Neural cell (in vitro differentiated cells): Measurements from ENCODE around the gene FRMD4B. TPM values are rescaled to one million over a fixed set of nuclear protein-coding genes. Genes with fewer than 3 reads are reported as not detected.

Experiments
- H2AFZ ChIP-seq: fragments of 200-600, 300-800 bp; sonication (generic), shearing (Covaris generic); 2 replicates; pipeline ENCODE4 v1.6.0; 2014; ENCODE audit warnings: low read depth, mild to moderate bottlenecking, antibody characterized with exemption, low read length, moderate library complexity
- H3F3A ChIP-seq: fragments of 200-600 bp; shearing (Covaris generic); 2 replicates; pipeline ENCODE4 v1.6.1; 2016; ENCODE audit warnings: mild to moderate bottlenecking, moderate library complexity, mixed read lengths, antibody characterized with exemption, low read length; ENCODE audit not compliant: insufficient read depth, poor library complexity, severe bottlenecking
- H3K27ac ChIP-seq: fragments of 200-600, 300-800 bp; sonication (generic), shearing (Covaris generic); 2 replicates; pipeline ENCODE4 v1.5.1; 2014; ENCODE audit warnings: mild to moderate bottlenecking, low read length, moderate library complexity
- H3K27me3 ChIP-seq: fragments of 300-800, 200-600 bp; sonication (generic), shearing (Covaris generic); 2 replicates; pipeline ENCODE4 v1.6.0; 2014; ENCODE audit warnings: mild to moderate bottlenecking, low read depth, low read length, moderate library complexity; ENCODE audit not compliant: insufficient read depth
- H3K36me3 ChIP-seq: fragments of 300-800, 200-600 bp; sonication (generic), shearing (Covaris generic); 2 replicates; pipeline ENCODE4 v1.5.1; 2014; ENCODE audit warnings: mild to moderate bottlenecking, antibody characterized with exemption, low read length, moderate library complexity; ENCODE audit not compliant: insufficient read depth
- H3K4me2 ChIP-seq: fragments of 300-800, 200-600 bp; sonication (generic), shearing (Covaris generic); 2 replicates; pipeline ENCODE4 v1.6.0; 2014; ENCODE audit warnings: mild to moderate bottlenecking, low read length
- H3K4me3 ChIP-seq: fragments of 300-800, 200-600 bp; sonication (generic), shearing (Covaris generic); 2 replicates; pipeline ENCODE4 v1.5.1; 2014; ENCODE audit warnings: mild to moderate bottlenecking, low read length, moderate library complexity
- H3K79me2 ChIP-seq: fragments of 200-600 bp; shearing (Covaris generic); replicated peaks from 2 replicates; pipeline ENCODE4 v1.6.0; 2014; ENCODE audit warnings: mild to moderate bottlenecking, low read length, moderate library complexity; ENCODE audit not compliant: insufficient read depth
- H3K9ac ChIP-seq: fragments of 300-800, 200-600 bp; sonication (generic), shearing (Covaris generic); 2 replicates; pipeline ENCODE4 v1.6.1; 2016; ENCODE audit warnings: mild to moderate bottlenecking, low read length, mixed read lengths
- H3K9me2 ChIP-seq: fragments of 200-600 bp; shearing (Covaris generic); 2 replicates; pipeline ENCODE4 v1.6.1; 2016; ENCODE audit warnings: mild to moderate bottlenecking, low read length, mixed read lengths; ENCODE audit not compliant: insufficient read depth
- H3K9me3 ChIP-seq: fragments of 200-600, 300-800 bp; sonication (generic), shearing (Covaris generic); 2 replicates; pipeline ENCODE4 v1.6.1; 2016; ENCODE audit warnings: mild to moderate bottlenecking, mixed run types, low read length, moderate library complexity, mixed read lengths
- H4K20me1 ChIP-seq: fragments of 200-600 bp; shearing (Covaris generic); 2 replicates; pipeline ENCODE4 v1.6.1; 2016; ENCODE audit warnings: mild to moderate bottlenecking, mixed run types; ENCODE audit not compliant: insufficient read depth
- EP300 ChIP-seq: fragments of 450-650 bp; conservative IDR thresholded peaks from 2 replicates; pipeline ENCODE4 v1.6.1; 2014; ENCODE audit warnings: antibody characterized with exemption, mild to moderate bottlenecking, moderate library complexity; ENCODE audit not compliant: poor library complexity, severe bottlenecking
- EZH2 ChIP-seq: fragments of 200-600, 300-800 bp; shearing (Covaris generic), sonication (generic); IDR thresholded peaks from 2 replicates; pipeline ENCODE4 v1.6.1; 2014; ENCODE audit warnings: antibody characterized with exemption, low read length, borderline replicate concordance, mild to moderate bottlenecking; ENCODE audit not compliant: insufficient read depth, poor library complexity, severe bottlenecking
- MXI1 ChIP-seq: fragments of 450-650 bp; conservative IDR thresholded peaks from 2 replicates; pipeline ENCODE4 v1.6.1; 2014; ENCODE audit warnings: antibody characterized with exemption, mild to moderate bottlenecking; ENCODE audit not compliant: poor library complexity, severe bottlenecking
- POLR2AphosphoS5 ChIP-seq: IDR thresholded peaks from 2 replicates; pipeline ENCODE4 v1.6.1; 2012
- RAD21 ChIP-seq: fragments of 450-650 bp; conservative IDR thresholded peaks from 2 replicates; pipeline ENCODE4 v1.6.1; 2014; ENCODE audit warnings: antibody characterized with exemption, mild to moderate bottlenecking, moderate library complexity
- SMC3 ChIP-seq: fragments of 450-650 bp; conservative IDR thresholded peaks from 2 replicates; pipeline ENCODE4 v1.6.1; 2014; ENCODE audit warnings: antibody characterized with exemption, mild to moderate bottlenecking, moderate library complexity; ENCODE audit not compliant: poor library complexity
- TAF1 ChIP-seq: IDR thresholded peaks from 2 replicates; pipeline ENCODE4 v1.6.1; 2012; ENCODE audit warnings: low read depth
- polyA plus RNA-seq: library from polyadenylated mRNA; depleted of rRNA; stranded (reverse); fragments of >200 nt; gene quantifications from 2 replicates; pipeline ENCODE4 v1.2.3, GENCODE V29; 2014
- TF ChIP-seq, protein P1 (sequence below): fragments of 450-650 bp; IDR thresholded peaks from 2 replicates; pipeline ENCODE4 v1.5.1; 2014; ENCODE audit warnings: antibody characterized with exemption, mild to moderate bottlenecking, moderate library complexity; ENCODE audit not compliant: poor library complexity, severe bottlenecking
- TF ChIP-seq, protein P2 (sequence below): IDR thresholded peaks from 2 replicates; pipeline ENCODE4 v1.6.1; 2012; ENCODE audit warnings: borderline replicate concordance

FRMD4B gene
- polyA plus RNA-seq, 1 donor from 2014 or later: 6.2 TPM

DNA sequence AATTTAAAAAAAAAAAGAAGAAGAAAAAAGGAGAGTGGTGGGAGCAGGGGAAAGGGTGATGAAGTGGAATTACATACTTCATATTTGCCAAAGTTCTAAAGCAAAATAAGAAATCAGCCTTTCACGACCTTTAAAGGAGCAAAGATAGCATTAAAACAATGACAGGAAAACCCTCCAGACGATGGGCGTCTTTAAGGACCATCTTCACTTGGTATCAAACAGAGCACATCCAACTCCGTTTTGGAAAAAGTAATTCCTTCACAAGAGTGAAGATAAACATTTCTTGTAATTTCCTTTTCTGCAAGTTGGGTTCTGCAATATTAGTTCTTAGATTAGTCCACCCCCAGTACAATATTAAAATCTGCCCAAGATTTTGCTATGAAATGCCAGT lies 32.8 kb downstream of the FRMD4B start:
- Histone ChIP-seq H2AFZ (no peak overlapping the region), H3K4me2 (no peak overlapping the region), H3K9me2 (no peaks in the 10 kb centered on the region), H3K27me3 (no peaks in the 10 kb centered on the region), H3K4me3 (no peak overlapping the region), H3K9me3 (no peaks in the 10 kb centered on the region), H3F3A (no peaks in the 10 kb centered on the region), H3K36me3 (no peaks in the 10 kb centered on the region), H4K20me1 (no peaks in the 10 kb centered on the region), H3K9ac (no peak overlapping the region), H3K79me2 (no peaks in the 10 kb centered on the region), H3K27ac (no peak overlapping the region)
- TF ChIP-seq TAF1: no peak
- TF ChIP-seq EZH2: no peak
- no peak for TF ChIP-seq RAD21

DNA sequence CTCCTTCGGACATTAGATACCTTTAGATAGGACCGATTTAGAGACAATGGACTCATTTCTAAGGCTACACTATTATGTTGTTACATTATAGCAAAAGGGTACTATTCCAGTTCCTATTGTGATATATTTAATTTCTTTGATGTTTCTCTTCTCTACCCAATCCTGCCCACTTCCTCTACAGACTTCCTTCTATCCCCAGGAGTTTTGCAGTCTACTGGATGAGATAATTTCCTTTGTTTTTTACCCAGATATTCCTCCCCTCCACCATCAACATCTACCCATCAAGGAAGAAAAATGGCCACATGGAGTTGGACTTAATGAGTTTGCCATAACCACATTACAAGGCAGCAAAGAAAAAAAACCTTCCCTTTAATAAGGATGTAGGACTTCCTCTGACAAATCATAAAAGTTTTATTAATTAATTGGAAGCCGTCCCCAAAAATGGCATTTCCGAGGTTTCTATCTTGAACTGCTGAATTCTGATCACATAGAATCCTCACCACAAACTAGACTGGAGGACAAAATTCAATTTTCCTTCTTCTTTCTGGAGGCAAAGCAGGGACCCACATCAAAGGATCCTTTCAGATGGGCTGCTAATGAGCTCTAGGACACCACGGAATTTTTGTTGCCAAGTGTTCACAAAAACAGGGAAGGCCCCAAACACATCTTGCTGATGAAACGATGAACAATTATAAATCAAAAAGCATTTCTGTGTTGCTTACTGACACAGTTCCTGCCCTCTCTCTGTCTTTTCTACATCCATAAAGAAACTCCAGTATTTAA lies 33.4 kb downstream of the FRMD4B start:
- Histone ChIP-seq H3K9ac (no peak overlapping the region), H4K20me1 (no peaks in the 10 kb centered on the region), H3K9me3 (no peaks in the 10 kb centered on the region), H3K27me3 (no peaks in the 10 kb centered on the region), H3K9me2 (no peaks in the 10 kb centered on the region), H3K4me3 (no peak overlapping the region), H2AFZ (no peak overlapping the region), H3F3A (no peaks in the 10 kb centered on the region), H3K4me2 (no peak overlapping the region), H3K79me2 (no peaks in the 10 kb centered on the region), H3K27ac (no peak overlapping the region), H3K36me3 (no peaks in the 10 kb centered on the region)
- TF ChIP-seq SMC3 (no peak), MXI1 (no peak), EZH2 (no peak), RAD21 (no peak), TAF1 (no peak), POLR2AphosphoS5 (no peak), EP300 (no peak)
- TF ChIP-seq, protein P1, sequence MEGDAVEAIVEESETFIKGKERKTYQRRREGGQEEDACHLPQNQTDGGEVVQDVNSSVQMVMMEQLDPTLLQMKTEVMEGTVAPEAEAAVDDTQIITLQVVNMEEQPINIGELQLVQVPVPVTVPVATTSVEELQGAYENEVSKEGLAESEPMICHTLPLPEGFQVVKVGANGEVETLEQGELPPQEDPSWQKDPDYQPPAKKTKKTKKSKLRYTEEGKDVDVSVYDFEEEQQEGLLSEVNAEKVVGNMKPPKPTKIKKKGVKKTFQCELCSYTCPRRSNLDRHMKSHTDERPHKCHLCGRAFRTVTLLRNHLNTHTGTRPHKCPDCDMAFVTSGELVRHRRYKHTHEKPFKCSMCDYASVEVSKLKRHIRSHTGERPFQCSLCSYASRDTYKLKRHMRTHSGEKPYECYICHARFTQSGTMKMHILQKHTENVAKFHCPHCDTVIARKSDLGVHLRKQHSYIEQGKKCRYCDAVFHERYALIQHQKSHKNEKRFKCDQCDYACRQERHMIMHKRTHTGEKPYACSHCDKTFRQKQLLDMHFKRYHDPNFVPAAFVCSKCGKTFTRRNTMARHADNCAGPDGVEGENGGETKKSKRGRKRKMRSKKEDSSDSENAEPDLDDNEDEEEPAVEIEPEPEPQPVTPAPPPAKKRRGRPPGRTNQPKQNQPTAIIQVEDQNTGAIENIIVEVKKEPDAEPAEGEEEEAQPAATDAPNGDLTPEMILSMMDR: no peak
- TF ChIP-seq, protein P2, sequence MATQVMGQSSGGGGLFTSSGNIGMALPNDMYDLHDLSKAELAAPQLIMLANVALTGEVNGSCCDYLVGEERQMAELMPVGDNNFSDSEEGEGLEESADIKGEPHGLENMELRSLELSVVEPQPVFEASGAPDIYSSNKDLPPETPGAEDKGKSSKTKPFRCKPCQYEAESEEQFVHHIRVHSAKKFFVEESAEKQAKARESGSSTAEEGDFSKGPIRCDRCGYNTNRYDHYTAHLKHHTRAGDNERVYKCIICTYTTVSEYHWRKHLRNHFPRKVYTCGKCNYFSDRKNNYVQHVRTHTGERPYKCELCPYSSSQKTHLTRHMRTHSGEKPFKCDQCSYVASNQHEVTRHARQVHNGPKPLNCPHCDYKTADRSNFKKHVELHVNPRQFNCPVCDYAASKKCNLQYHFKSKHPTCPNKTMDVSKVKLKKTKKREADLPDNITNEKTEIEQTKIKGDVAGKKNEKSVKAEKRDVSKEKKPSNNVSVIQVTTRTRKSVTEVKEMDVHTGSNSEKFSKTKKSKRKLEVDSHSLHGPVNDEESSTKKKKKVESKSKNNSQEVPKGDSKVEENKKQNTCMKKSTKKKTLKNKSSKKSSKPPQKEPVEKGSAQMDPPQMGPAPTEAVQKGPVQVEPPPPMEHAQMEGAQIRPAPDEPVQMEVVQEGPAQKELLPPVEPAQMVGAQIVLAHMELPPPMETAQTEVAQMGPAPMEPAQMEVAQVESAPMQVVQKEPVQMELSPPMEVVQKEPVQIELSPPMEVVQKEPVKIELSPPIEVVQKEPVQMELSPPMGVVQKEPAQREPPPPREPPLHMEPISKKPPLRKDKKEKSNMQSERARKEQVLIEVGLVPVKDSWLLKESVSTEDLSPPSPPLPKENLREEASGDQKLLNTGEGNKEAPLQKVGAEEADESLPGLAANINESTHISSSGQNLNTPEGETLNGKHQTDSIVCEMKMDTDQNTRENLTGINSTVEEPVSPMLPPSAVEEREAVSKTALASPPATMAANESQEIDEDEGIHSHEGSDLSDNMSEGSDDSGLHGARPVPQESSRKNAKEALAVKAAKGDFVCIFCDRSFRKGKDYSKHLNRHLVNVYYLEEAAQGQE: no peak
